ENCODE results near the gene TEX48.

- TF ChIP-seq RARB (CRISPR knock-in tag; IDR thresholded peaks at IDR 0.05) (no peak), CSDC2 (CRISPR knock-in tag; IDR thresholded peaks at IDR 0.05) (no peak), SNAI2 (CRISPR knock-in tag; IDR thresholded peaks at IDR 0.05) (no peak), POU6F1 (CRISPR knock-in tag; IDR thresholded peaks at IDR 0.05; ENCODE audit: borderline replicate concordance, low read depth) (no peak), CREB5 (CRISPR knock-in tag; IDR thresholded peaks at IDR 0.05; ENCODE audit: low read depth) (no peak)
These were observed 1.6 kb downstream of the TEX48 start for GRCh38 chr9:114680259-114681001.

Measured in SK-N-SH treated with all-trans-retinoic acid at 6 μM for 48 hours (cell line).